HG03045 (cell line): Measurements from ENCODE around the gene MAP2K4.
A peak's percentile ranks its signal among the peaks of the same experiment; 100 is the strongest.
"Not testable (repeated sequence)": the region's sequence is repeated elsewhere in the genome, so short reads cannot be mapped to it uniquely, and the experiment has no call there.

Source experiments
- ATAC-seq: cut with Tn5 transposase; IDR thresholded peaks from one replicate; pipeline ENCODE4 v1.9.1; 2021; ENCODE audit warnings: mild to moderate bottlenecking, moderate library complexity; ENCODE audit not compliant: unreplicated experiment

Gene MAP2K4

DNA sequence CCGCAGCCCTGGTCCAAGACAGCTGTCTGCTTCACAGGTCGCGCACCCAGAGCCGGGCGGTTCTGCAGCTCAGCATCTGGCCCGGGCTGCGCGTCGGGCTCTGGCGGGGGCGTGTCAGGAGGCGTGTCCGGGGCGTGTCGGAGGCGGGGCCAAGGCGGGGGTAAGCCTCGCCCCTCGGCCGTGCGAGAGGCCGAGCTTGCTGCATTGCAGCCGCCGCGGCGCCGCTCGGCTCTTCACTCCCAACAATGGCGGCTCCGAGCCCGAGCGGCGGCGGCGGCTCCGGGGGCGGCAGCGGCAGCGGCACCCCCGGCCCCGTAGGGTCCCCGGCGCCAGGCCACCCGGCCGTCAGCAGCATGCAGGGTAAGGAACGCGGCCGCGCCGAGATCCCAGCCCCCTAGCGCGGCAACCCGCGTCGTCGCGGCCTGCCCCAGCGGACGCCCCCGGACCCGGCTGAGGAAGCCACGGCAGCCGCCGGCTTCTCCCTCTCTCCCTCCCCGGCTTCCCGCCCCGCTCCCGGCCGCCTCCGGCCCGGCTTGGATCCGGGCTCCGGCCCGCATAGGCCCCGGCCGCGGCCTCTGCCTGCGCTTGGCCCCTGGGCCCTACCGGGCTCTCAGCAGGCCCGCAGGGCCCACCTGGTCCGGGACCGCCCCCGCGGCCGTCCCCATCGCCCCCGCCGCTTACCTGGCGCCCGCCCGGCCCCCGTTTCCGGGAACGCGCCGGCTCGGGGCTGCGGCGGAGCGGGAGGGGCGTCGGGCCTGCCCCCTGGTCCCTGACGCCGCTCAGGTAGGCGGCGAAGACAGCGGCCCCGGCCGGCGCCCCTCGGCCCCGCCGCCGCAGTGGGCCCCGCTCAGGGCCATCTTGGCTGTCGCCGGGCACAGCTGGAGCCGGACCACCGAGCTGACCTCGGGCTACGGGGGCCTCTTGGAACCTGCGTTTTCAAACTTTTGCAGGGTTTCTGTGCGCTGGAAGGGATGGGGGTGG lies at the start of gene MAP2K4:
MAP2K4 (plus strand) TSS at position 236 of the 981 bp plus-strand sequence; CDS start at position 246, 10 bp downstream.
- ATAC-seq: peak; percentile 94

DNA sequence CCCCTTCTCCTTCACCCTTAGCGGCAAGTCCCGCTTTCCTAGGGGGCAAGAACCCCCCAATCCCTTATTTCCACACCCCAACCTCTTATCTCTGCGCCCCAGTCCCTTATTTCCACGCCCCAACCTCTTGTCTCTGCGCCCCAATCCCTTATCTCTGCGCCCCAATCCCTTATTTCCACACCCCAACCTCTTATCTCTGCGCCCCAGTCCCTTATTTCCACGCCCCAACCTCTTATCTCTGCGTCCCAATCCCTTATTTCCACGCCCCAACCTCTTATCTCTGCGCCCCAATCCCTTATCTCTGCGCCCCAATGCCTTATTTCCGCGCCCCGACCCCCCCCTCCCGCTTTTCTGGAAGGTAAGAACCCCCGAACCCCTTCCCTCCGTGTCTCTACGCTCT lies 47.9 kb upstream of the MAP2K4 start:
- not testable (repeated sequence) for ATAC-seq

DNA sequence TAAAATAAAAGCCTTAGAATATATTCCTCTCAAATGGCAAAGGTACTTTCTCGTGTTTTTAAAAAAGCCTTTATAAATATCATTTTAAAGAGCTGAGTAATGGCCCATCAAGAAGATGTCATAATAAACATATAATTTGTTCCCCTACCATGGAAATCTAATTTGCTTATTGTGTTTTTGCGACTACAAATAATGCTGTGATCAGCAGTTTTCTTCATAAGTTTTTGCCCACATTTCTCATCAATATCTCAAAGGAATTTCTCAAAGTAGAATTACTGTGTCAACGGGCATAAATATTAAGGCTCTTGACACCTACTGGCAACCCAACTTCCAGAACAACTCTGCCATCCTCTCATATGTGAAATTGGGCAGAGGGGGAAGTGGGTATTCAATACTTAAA lies 40.9 kb upstream of the MAP2K4 start:
- ATAC-seq: no peak

DNA sequence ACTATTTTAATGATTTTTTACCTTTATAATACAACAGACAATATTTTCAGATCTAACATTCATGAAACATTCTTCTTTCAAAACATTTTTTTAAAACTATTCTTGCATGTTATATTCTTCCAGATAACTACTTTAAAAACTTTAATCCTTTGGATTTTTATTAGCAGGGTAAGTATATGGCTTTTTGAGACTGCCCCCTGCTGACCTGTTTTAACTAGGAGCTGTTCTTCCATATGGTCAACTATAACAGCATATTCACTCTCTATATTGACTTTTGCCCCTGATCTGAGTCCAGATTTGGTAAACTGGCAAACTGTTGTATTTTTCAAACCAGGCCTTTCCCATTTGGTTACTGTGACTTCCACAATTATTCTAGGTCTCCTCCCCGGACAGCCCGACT lies 39.9 kb upstream of the MAP2K4 start:
- ATAC-seq: no peak

DNA sequence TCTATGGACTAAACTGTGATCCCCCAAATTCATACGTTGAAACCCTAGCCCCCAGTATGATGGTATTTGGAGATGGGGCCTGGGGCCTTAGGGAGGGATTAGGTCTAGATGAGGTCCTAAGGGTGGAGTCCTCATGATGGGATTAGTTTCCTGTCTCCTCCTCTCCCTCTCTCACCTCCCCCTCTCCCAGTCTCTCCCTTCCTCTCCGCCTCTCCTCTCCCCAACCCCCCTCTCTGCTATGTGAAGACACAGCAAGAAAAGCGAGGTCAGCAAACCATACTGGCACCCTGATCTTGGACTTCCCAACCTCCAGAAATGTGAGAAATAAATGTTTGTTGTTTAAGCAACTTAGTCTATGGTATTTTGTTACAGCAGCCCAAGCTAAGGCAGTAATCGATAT lies 38.8 kb upstream of the MAP2K4 start:
- no peak for ATAC-seq

DNA sequence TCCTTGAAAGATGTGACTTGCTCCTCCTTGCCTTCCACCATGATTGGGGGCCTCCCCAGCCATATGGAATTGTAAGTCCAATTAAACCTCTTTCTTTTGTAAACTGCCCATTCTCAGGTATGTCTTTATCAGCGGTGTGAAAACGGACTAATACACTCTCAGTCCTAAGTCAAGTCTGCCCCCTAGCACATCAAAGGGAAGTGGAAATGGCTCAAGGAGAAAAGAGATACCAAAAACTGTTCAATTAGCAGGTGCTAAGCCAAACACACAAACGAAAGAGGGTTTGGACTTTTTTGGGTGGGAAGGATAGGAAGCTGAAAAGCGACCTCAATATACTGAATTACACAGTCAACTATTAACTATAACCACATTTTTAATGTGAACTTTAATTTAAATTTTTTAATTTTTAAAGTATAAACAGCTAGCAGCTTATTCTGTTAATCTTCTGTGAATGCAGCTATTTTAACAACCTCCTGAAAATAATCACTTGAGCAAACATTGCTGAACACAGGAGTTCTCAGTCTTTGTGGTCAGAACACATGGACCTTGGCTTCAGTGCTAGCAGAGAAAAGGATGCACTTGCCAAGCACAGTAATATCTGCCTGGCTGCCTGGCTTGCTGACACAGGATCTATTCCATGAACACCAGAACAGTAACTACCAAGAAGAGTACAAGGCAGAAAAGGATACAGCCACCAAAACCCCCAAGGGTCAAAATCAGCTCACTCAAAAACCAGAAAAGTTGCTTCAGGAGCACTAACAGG lies 34.3 kb upstream of the MAP2K4 start:
- no peak for ATAC-seq

DNA sequence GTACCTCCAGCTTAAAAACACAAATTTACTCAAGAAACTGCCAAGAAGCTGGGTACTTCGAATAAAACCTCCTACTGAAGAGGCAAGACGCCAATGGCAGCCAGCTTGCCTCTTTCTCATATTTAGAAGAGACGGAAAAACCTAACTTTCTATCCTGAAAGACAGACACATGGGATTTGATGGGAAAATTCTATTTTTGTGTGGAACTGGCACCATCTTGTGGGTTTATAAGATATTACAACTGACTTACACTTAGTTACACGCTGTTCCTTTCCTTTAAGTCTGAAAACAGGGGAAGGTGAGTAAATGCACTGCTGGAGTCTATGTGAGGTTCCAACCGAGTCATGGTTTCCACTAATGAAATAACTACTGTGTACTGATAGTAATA lies 33.7 kb upstream of the MAP2K4 start:
- no peak for ATAC-seq

DNA sequence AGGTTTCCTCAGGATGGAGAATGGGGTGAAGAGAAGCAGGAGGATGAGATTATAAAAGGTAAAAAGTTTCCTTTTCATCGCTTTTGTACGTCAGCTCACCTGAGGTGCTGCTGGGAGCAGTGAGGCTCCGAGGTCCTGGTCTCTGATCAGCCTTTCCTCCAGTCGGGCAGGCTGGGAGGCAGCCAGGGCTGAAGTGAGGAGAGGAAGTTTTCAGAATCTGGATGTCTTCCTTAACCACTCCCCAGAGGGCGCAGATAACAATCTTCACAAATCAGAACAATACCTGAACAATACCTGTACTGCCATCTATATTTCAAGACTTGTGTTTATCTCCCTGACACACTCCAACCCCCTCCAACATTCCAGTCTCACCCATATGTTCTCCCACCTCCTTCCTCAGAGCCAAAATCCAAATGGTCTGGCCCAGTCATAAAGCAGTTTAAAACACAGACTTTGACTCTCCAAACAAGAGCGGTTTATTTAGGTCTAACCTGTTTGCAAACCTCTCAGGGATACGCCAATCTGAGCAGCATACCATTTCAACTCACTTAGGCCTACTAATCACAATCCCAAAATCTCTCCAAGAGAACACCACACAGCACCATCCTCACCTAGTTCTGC lies 30.2 kb upstream of the MAP2K4 start:
- no peak for ATAC-seq

DNA sequence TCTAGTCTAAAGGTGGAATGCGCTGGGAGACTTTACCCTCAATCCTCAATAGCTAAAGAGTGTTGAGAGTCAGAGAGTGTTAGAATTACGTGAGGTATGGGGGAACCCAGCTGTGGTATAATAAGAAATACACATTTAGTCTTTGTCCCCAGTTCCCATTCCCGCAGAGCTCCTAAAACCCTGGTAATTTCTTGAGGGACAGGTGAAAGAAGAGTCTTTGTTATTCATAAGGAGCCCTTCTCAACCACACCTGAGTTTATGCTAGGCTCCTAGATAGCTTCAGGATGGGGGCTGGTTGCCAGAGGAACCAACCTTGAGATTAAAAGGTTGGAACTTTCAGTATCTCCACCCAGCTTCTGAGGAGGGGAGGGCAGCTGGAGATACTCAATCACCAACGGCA lies 29.2 kb upstream of the MAP2K4 start:
- ATAC-seq: no peak

DNA sequence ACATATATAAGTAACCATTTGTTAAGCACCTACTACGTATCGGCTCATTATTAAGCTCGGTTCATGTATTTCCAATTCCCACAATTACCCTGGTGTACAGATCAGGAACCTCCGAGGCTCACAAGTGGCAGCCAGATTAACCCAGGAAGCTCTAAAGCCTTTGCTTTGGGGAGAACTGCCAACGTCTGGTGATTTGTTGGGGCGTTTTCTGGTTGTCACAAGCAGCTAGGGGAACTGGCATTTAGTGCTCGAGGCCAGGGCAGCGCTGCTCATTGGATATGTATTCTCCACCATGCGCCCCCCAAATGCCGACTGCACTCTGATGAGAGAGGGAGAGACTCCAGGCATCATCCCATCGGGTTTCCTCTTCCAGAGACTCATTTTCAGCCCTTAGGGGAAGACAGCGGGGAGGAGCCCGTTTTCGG lies 23.9 kb upstream of the MAP2K4 start:
- peak; percentile 18 for ATAC-seq

DNA sequence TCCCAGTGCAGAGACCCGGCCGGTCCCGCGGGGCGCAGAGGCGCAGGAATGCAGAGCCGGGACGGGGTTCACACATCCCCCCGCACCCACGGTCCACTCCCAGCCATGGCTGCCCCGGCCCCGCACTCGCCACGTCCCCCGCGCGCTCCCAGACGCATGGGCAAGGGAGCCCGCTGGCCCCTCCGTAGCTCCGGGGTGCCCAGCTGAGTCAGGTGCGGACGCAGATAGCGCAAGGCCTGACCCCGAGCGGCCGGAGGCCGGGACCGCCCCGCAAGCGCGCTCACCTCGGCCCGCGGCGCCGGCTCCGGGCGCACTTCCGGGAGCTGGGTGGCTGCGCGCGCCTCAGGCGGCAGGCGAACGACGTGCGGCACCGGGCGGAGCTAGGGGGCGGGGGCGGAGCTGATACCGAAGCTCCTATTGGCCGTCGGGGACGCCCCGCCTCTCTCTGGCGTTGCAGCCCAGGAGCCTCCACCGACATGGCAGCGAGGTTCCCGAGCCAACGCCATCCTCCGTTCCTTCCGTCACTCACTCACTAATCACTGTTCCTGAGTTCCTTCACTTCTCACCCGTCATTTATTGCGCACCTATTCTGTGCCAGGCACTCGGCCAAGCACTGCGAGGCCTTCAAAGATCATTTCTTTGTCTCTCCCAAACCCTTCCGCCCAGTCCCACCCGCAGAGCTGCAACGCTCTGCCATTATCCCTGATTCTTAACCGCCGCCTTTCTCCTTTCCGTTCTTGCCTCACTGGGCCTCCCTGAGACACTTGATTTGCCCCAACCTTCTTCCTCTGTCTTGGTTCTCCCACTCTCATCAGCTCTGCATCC lies 23.3 kb upstream of the MAP2K4 start, which contains the start of gene ZNF18:
ZNF18 (minus strand) TSS at position 329 of the 825 bp plus-strand sequence. CDS start 4,646 bp downstream, outside the sequence.
- peak; percentile 99 for ATAC-seq

DNA sequence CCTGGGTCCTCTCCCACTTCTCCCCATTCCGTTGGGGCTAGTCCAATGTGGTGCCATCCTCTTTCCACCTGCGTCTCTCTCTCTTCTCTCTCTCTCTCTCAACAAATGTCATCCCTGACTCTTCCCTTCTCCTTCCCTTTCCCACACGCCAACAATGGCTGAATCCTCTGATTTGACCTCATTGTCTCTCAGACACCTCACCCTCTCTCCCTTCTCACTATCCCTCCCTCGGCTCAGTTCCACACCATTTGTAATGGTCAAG lies 22.8 kb upstream of the MAP2K4 start:
- no peak for ATAC-seq

DNA sequence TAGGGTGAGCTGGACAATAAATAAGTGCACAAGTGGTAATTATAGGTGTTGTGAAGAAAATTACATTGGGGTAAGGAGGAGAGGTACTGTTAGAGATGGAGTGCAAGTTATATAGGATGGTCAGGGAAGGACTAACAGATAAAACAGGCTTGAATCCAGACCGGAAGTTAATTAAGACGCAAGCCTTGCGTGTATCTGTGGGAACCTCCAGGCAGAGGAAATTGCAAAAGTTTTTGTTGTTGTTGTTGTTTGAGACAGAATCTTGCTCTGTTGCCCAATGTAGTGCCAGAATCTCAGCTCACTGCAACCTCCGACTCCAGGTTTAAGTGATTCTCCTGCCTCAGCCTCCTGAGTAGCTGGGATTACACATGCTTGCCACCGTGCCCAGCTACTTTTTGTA lies 21.0 kb upstream of the MAP2K4 start:
- ATAC-seq: no peak

DNA sequence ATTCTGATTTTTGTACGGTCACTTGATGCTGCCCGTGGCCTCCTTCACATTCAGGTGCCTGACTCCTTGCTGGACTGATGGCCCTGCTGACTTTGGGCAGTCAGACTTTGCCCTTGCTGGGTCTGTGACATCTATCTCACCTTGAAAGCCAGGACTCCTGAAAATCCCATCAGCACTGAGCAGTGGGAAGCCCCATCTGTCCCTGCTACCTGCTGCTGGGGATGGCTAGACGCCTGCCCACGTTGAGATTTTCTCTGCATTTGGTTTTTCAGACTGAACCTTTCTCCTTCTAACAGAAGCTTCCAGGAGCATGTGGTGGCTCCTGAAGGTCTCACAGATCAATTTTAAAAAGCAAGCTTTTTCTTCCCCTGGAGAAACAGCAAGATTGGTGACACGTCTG lies 13.2 kb upstream of the MAP2K4 start:
- ATAC-seq: no peak

DNA sequence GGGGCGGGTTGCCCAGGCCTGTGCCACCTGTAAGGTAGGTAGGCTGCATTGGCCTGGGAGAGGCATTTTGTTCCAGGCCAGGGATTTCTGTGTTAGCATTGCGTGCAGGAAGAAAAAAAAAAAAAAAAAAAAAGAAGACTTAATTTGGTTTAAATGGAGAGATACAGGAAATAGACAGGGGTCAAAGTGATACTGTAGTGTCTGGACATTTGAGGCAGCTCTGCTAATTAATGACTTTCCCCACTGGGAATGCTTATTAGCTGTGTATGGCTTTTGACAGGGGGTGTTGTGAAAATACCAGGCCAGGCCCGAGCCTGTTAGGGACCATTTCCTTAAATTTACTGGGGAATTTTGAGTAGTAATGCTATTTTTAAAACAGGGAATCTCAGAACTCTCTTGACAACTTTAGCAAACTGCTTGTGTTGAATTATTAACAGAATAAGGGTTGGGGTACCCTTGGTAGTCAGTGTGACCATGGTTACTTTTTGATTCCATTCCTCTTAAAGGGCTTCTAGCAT lies 1.0 kb downstream of the MAP2K4 start:
- no peak for ATAC-seq

DNA sequence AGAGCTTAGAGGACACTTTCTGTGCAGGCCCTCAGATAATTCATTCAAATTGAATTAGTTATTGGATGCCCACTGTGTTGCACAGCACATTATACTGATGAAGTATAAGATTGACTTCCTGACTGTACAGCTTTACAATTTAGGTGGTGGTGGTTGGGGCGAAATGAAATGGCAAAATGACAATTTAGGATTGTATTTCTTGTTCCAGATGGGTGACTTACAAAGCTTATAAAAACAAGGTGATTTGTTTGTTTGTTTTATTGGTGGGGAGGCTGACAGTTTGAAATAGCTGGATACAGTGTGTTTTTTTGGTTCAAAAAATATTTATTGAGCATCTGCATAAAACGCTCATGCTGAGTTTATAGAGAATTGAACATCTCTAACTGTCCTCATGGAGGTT lies 1.6 kb downstream of the MAP2K4 start:
- no peak for ATAC-seq

DNA sequence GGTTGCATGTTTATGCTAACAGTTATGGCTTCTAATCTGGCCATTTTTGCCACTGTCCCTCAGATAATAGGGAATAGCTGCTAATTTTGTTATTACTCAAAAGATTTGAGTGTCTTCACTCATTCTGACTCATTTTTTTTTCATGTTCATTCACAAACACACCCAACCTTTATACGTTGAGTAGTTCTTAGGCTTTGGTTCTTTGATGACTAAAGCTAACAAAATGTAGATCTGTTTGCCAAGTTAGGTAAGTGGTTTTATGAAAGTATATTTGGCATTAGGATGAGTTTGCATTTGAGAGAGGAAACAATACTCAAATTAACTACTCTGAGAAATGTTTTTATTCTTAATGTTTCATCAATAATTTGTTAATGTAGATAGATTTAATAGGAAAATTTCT lies 3.6 kb downstream of the MAP2K4 start:
- no peak for ATAC-seq

DNA sequence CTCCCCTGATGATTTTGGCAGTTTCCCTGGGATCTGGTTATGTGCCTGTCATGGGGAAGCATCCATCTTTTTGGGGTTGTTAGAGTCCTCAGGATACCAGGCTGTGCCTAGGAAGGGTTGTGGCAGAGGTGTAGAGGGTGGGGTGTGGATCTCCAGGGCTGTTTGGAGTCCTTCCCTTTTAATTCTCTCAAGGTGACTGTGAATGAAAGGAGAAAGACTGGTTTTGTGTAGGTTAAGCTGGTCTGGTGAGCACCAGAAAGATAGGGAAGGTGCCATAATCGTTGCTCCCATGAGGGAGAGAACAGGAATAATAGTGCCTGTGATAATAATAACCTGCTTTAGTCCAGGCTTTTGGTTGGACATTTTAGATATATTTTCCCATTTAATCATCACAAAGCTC lies 7.0 kb downstream of the MAP2K4 start:
- no peak for ATAC-seq

DNA sequence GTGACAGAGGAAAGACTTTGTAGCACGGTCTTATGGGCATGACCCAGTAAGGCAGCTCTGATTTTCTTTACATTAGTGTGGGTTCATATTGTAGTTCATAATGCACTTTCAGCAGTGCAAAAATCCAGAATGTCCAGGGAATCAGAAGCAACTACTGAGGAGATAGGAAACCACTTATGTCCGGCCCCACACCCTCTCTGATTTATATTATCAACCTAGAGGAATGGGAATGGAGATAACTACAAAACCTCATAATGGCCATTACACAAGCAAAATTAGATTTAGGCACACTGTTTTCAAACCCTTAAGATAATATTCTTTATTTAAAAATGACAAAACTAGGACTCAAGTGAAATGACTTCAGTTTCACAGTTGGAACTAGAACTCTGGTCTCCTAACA lies 7.9 kb downstream of the MAP2K4 start:
- ATAC-seq: no peak

DNA sequence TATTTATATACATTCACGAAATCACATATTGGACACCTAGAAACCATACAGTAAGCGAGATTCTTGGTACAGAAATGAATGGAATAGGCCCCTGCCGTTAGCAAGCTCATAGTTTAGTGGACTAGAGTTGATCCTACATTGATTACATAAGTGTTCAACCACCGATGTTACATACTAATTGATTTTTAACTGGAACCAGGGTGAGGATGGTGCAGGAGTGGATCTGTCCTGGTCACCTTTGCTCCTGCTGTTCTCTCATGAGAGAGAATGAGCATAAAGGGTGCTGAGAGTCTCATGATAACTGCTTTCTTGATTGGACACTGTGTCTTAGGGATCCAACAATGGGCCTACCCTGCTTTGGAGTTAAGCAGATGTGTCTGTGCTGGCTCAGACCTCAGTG lies 13.9 kb downstream of the MAP2K4 start:
- ATAC-seq: no peak

DNA sequence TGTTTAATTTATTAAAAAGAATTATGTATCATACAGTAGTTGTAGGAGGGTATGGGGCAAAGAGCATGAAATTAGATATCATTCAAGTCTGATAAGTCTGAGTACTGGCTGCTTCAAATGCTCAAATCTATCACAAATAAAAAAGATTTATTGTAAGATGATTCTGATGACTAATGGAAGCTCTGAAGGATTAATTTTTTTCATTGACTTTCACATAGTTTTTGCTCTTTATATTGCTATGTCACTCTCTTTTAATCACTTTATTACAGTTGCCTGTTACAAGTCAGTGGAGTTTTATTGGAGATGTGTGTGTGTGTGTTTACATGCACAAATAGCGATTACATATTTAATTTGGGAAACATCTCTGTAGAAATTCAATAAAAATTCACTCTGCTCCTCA lies 15.0 kb downstream of the MAP2K4 start:
- no peak for ATAC-seq
